NT2/D1 (cell line): ENCODE data around the gene ARID5A.
"Not testable (repeated sequence)": the region's sequence is repeated elsewhere in the genome, so short reads cannot be mapped to it uniquely, and the experiment has no call there.

Source experiments
- YY1 ChIP-seq: IDR thresholded peaks from 2 replicates; pipeline ENCODE4 v1.6.1; 2011; ENCODE audit not compliant: insufficient read length, insufficient read depth
- ZNF274 ChIP-seq: IDR thresholded peaks from 2 replicates; pipeline ENCODE4 v1.6.1; 2011; ENCODE audit warnings: mild to moderate bottlenecking, low read depth, low read length

DNA sequence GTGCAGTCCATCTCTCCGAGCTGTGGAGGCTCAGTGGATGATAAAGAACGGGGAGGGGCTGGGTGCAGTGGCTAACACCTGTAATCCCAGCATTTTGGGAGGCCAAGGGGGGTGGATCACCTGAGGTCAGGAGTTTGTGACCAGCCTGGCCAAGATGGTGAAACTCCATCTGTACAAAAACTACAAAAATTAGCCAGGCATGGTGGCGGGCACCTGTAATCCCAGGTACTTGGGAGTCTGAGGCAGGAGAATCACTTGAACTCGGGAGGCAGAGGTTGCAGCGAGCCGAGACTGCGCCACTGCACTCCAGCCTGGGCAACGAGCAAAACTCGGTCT lies 17.4 kb downstream of the ARID5A start:
- not testable (repeated sequence) for TF ChIP-seq ZNF274, YY1
